ENCODE measurements around the gene RAB11FIP4.

Gene RAB11FIP4

GRCh38 chr17:31522284-31522931 lies 130.9 kb downstream of the RAB11FIP4 start (continued):
- TF ChIP-seq ZNF670 (tag by site-specific recombination; IDR thresholded peaks at IDR 0.05; ENCODE audit: low read depth), result no peak

DNA sequence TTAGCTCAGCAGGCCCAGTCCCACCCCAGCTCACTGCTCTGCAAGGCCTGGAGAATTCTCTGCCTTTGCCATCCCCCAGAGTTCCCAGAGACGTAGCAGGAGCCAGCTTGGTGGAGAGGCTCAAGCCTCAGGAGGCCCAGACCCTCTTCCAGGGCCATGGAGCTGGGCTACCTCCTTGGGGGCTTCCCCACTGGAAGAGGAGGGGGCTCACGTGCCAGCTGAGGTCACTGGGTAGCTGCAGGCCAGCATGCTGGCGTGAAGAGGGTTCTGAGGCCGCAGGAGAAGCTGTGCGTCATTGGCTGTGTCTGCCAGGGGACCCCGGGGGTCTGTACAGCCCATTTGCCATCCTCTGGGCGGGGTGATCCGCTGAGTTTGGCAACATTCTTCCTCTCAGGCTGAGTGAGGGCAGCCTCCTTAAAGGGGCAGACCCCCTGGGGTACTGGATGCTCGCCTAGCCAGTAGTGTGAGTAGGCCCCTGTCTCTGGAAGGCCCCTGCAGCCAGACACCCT lies 131.6 kb downstream of the RAB11FIP4 start:
- Histone ChIP-seq H3K9me3 (ENCODE audit: control insufficient read depth, insufficient read depth, low read depth, low read length) (no peaks in the 10 kb centered on the region), H3K4me3 (ENCODE audit: low read depth, low read length) (no peak overlapping the region), H3K27ac (ENCODE audit: extremely low read depth, low read depth, low read length) (no peak overlapping the region), H3K4me1 (ENCODE audit: control insufficient read depth, insufficient read depth, low read length) (no peaks in the 10 kb centered on the region; the same call in 1 of the 2 replicates), H3K36me3 (ENCODE audit: control insufficient read depth in 2 of 2, insufficient read depth in 1 of 2, low read length in 2 of 2) (peaks cover 0 to 15% of the 10 kb centered on the region in 2 experiments; a peak in 1 of 3 replicates)
- TF ChIP-seq, protein P1, sequence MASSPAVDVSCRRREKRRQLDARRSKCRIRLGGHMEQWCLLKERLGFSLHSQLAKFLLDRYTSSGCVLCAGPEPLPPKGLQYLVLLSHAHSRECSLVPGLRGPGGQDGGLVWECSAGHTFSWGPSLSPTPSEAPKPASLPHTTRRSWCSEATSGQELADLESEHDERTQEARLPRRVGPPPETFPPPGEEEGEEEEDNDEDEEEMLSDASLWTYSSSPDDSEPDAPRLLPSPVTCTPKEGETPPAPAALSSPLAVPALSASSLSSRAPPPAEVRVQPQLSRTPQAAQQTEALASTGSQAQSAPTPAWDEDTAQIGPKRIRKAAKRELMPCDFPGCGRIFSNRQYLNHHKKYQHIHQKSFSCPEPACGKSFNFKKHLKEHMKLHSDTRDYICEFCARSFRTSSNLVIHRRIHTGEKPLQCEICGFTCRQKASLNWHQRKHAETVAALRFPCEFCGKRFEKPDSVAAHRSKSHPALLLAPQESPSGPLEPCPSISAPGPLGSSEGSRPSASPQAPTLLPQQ (tag by site-specific recombination; IDR thresholded peaks at IDR 0.05), result no peak
- no peak for TF ChIP-seq ZNF561 (tag by site-specific recombination; IDR thresholded peaks at IDR 0.05; ENCODE audit: borderline replicate concordance)
- TF ChIP-seq, protein P2, sequence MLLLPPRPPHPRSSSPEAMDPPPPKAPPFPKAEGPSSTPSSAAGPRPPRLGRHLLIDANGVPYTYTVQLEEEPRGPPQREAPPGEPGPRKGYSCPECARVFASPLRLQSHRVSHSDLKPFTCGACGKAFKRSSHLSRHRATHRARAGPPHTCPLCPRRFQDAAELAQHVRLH (tag by site-specific recombination; IDR thresholded peaks at IDR 0.05), result no peak
- TF ChIP-seq, protein P3, sequence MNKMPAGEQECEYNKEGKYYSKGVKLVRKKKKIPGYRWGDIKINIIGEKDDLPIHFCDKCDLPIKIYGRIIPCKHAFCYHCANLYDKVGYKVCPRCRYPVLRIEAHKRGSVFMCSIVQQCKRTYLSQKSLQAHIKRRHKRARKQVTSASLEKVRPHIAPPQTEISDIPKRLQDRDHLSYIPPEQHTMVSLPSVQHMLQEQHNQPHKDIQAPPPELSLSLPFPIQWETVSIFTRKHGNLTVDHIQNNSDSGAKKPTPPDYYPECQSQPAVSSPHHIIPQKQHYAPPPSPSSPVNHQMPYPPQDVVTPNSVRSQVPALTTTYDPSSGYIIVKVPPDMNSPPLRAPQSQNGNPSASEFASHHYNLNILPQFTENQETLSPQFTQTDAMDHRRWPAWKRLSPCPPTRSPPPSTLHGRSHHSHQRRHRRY (tag by site-specific recombination; IDR thresholded peaks at IDR 0.05), result no peak
- no peak for TF ChIP-seq MZF1 (tag by site-specific recombination; IDR thresholded peaks at IDR 0.05; ENCODE audit: borderline replicate concordance)
- no peak for TF ChIP-seq ZNF175 (tag by site-specific recombination; IDR thresholded peaks at IDR 0.05)
- TF ChIP-seq SP3 (tag by site-specific recombination; IDR thresholded peaks at IDR 0.05), result no peak
- TF ChIP-seq, protein P4, sequence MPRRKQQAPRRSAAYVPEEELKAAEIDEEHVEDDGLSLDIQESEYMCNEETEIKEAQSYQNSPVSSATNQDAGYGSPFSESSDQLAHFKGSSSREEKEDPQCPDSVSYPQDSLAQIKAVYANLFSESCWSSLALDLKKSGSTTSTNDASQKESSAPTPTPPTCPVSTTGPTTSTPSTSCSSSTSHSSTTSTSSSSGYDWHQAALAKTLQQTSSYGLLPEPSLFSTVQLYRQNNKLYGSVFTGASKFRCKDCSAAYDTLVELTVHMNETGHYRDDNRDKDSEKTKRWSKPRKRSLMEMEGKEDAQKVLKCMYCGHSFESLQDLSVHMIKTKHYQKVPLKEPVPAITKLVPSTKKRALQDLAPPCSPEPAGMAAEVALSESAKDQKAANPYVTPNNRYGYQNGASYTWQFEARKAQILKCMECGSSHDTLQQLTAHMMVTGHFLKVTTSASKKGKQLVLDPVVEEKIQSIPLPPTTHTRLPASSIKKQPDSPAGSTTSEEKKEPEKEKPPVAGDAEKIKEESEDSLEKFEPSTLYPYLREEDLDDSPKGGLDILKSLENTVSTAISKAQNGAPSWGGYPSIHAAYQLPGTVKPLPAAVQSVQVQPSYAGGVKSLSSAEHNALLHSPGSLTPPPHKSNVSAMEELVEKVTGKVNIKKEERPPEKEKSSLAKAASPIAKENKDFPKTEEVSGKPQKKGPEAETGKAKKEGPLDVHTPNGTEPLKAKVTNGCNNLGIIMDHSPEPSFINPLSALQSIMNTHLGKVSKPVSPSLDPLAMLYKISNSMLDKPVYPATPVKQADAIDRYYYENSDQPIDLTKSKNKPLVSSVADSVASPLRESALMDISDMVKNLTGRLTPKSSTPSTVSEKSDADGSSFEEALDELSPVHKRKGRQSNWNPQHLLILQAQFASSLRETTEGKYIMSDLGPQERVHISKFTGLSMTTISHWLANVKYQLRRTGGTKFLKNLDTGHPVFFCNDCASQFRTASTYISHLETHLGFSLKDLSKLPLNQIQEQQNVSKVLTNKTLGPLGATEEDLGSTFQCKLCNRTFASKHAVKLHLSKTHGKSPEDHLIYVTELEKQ (tag by site-specific recombination; IDR thresholded peaks at IDR 0.05; ENCODE audit: borderline replicate concordance), result no peak
- no peak for TF ChIP-seq ZNF677 (tag by site-specific recombination; IDR thresholded peaks at IDR 0.05)
- no peak for TF ChIP-seq KLF7 (tag by site-specific recombination; IDR thresholded peaks at IDR 0.05; ENCODE audit: borderline replicate concordance)
- no peak for TF ChIP-seq YY2 (tag by site-specific recombination; IDR thresholded peaks at IDR 0.05)
- TF ChIP-seq WT1 (tag by site-specific recombination; IDR thresholded peaks at IDR 0.05), result no peak
- TF ChIP-seq REPIN1 (tag by site-specific recombination; IDR thresholded peaks at IDR 0.05; ENCODE audit: low read depth), result no peak
- ChIA-PET CTCF (interaction anchor here (0.6 to 9.5 kb wide), 4 partner anchors 87 to 571 kb away, joined by 3 to 111 read pairs (median 23); no protein-coding TSS in a partner anchor), POLR2A (no interaction called here)

All from HEK293 (cell line).